ENCODE measurements around the gene FAM219A.

FAM219A gene

GRCh38 chr9:34458013-34458958, at the start of gene FAM219A, which contains the start of gene DNAI1:
TSS of gene FAM219A (minus strand) at chr9:34458570. CDS start at chr9:34458263, 307 bp downstream.
TSS of gene DNAI1 (plus strand) at chr9:34458805. CDS start at chr9:34459006, 201 bp downstream.
- DNase-seq (ENCODE audit: low spot score) = peak; percentile 84

- DNase-seq (ENCODE audit: low spot score) = no peak
Measured at GRCh38 chr9:34507966-34508365, 49.6 kb upstream of the FAM219A start.

- no peak for DNase-seq (ENCODE audit: low spot score)
Measured at GRCh38 chr9:34507556-34507955, 49.2 kb upstream of the FAM219A start.

GRCh38 chr9:34506623-34507022, 48.3 kb upstream of the FAM219A start:
- DNase-seq (ENCODE audit: low spot score) = no peak

- DNase-seq (ENCODE audit: low spot score) = no peak
Measured at GRCh38 chr9:34505370-34506120, 47.2 kb upstream of the FAM219A start.

- DNase-seq (ENCODE audit: low spot score) = no peak
Measured at GRCh38 chr9:34503406-34503805, 45.0 kb upstream of the FAM219A start.

GRCh38 chr9:34502891-34503290, 44.5 kb upstream of the FAM219A start:
- no peak for DNase-seq (ENCODE audit: low spot score)

- no peak for DNase-seq (ENCODE audit: low spot score)
Measured at GRCh38 chr9:34502471-34502870, 44.1 kb upstream of the FAM219A start.

GRCh38 chr9:34501889-34502425, 43.6 kb upstream of the FAM219A start:
- no peak for DNase-seq (ENCODE audit: low spot score)

GRCh38 chr9:34501372-34501771, 43.0 kb upstream of the FAM219A start:
- DNase-seq (ENCODE audit: low spot score) = no peak

- DNase-seq (ENCODE audit: low spot score) = peak; percentile 44
Measured at GRCh38 chr9:34500623-34501267, 42.4 kb upstream of the FAM219A start.

- DNase-seq (ENCODE audit: low spot score) = no peak
Measured at GRCh38 chr9:34499076-34499475, 40.7 kb upstream of the FAM219A start.

- DNase-seq (ENCODE audit: low spot score) = no peak
Measured at GRCh38 chr9:34498553-34498952, 40.2 kb upstream of the FAM219A start.

- DNase-seq (ENCODE audit: low spot score) = no peak
Measured at GRCh38 chr9:34496149-34496712, 37.9 kb upstream of the FAM219A start.

- peak; percentile 49 for DNase-seq (ENCODE audit: low spot score)
Measured at GRCh38 chr9:34493972-34494535, 35.7 kb upstream of the FAM219A start.

GRCh38 chr9:34492051-34492450, 33.7 kb upstream of the FAM219A start:
- DNase-seq (ENCODE audit: low spot score) = no peak

- DNase-seq (ENCODE audit: low spot score) = no peak
Measured at GRCh38 chr9:34491596-34491995, 33.2 kb upstream of the FAM219A start.

GRCh38 chr9:34490760-34491159, 32.4 kb upstream of the FAM219A start:
- no peak for DNase-seq (ENCODE audit: low spot score)

GRCh38 chr9:34490360-34490759, 32.0 kb upstream of the FAM219A start:
- no peak for DNase-seq (ENCODE audit: low spot score)

GRCh38 chr9:34486572-34486971, 28.2 kb upstream of the FAM219A start:
- no peak for DNase-seq (ENCODE audit: low spot score)

- DNase-seq (ENCODE audit: low spot score) = no peak
Measured at GRCh38 chr9:34485822-34486221, 27.5 kb upstream of the FAM219A start.

Data from HuH-7 (cell line).